ENCODE data around the gene DDX43. TPM values are rescaled to one million over a fixed set of nuclear protein-coding genes. Genes with fewer than 3 reads are reported as not detected.

The DDX43 gene
- total RNA-seq, 1 experiment from 2014 or later, result not detected

DNA sequence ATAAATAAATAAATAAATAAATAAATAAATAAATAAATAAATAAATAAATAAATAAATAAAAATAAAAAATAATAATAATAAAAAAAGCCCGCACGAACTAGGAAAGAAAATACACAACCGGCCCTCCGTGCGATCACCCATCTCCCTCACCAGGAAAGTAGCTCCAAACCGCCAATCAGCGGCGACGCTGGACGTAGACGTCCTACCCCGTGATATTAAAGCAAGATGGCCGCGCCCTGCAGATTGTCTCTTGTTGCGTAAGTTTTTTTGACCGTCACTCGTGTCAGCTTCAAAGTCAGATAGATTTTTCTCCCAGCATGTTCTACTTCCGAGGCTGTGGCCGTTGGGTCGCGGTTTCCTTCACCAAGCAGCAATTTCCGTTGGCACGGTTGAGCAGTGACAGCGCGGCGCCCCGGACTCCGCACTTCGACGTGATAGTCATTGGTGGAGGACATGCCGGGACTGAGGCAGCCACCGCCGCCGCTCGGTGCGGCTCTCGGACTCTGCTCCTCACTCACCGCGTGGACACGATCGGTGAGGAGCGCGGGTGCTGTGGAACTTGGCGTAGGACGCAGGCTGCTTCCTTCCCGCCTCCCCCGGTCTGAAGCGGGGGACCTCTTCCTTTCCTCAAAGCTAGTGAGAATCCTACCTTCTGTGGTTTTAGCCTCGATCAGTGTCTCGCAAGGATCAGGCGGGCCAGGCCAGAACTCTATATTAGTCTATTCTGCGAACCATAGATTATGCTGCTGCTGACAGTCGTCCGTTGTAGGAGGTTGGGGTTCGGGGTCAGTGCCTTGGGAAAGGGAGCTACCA lies 67.1 kb downstream of the DDX43 start, which contains the start of gene MTO1:
TSS of gene MTO1 (plus strand) at position 201 of the 814 bp plus-strand sequence. CDS start at position 319, 118 bp downstream.
- no peaks in the 10 kb centered on the region for H3K9me2 ChIP-seq (ENCODE audit: insufficient read depth)
- H3K79me2 ChIP-seq (ENCODE audit: insufficient read depth, low read length), result peaks cover 50% of the 10 kb centered on the region
- peak; percentile 93 for ATAC-seq
- H4K20me1 ChIP-seq (ENCODE audit: insufficient read depth), result no peaks in the 10 kb centered on the region
- peak within 1 kb of the TSS; percentile 97 for H3K27ac ChIP-seq (ENCODE audit: low read depth, low read length)
- TSS peak; percentile 86 for BruUV-seq (replicated peaks)
- H3K27me3 ChIP-seq (ENCODE audit: insufficient read depth, low read length), result no peaks in the 10 kb centered on the region
- peak; percentile 84 for DNase-seq (ENCODE audit: low read depth, low spot score)
- RAD21 ChIA-PET (ENCODE audit: low non-redundant PET in 1 of 2, low total read pairs in 2 of 2, uncharacterized antibody in 2 of 2, unreplicated experiment in 2 of 2), result no interaction called here
- intact Hi-C loops (cut with micrococcal nuclease), result no loop called here
- peak within 1 kb of the TSS; percentile 70 for H2AFZ ChIP-seq (ENCODE audit: low read depth, low read length, poor library complexity, severe bottlenecking)
- H3K36me3 ChIP-seq (ENCODE audit: control insufficient read depth in 1 of 2, insufficient read depth in 2 of 2, low read length in 2 of 2), result peaks cover 2 to 11% of the 10 kb centered on the region in 2 experiments; a peak in 2 of 4 replicates
- POLR2A ChIA-PET, result interaction anchor here (0.6 to 2.0 kb wide), 15 partner anchors 9 to 252 kb away, joined by 3 to 10 read pairs (median 4); partner anchors contain the start of genes CGAS, EEF1A1 and SLC17A5
- peaks cover 0 to 10% of the 10 kb centered on the region in 2 experiments; a peak in 1 of 4 replicates for H3K4me1 ChIP-seq (ENCODE audit: control insufficient read depth in 1 of 2, insufficient read depth in 2 of 2, low read length in 2 of 2)
- no peak for TF ChIP-seq CTCF (IDR thresholded peaks at IDR 0.05 in 2 of 3, conservative IDR thresholded peaks at IDR 0.05 in 1 of 3; ENCODE audit: borderline replicate concordance in 1 of 3, insufficient read depth in 1 of 3, low read depth in 2 of 3, low read length in 2 of 3)
- TF ChIP-seq SIN3A (IDR thresholded peaks at IDR 0.05; ENCODE audit: low read depth), result peak; percentile 82
- TF ChIP-seq SP1 (IDR thresholded peaks at IDR 0.05; ENCODE audit: low read depth), result peak; percentile 33; the same call in 1 of the 2 replicates
- TF ChIP-seq FOSL1 (IDR thresholded peaks at IDR 0.05; ENCODE audit: low read depth), result no peak
- TF ChIP-seq MAX (IDR thresholded peaks at IDR 0.05), result peak; percentile 86
- peak; percentile 95 for TF ChIP-seq POLR2AphosphoS5 (IDR thresholded peaks at IDR 0.05; ENCODE audit: low read depth, low read length)
- TF ChIP-seq POLR2A (IDR thresholded peaks at IDR 0.05; ENCODE audit: borderline replicate concordance, extremely low read depth, insufficient read depth, insufficient read length), result peak; percentile 75
- TF ChIP-seq CEBPB (IDR thresholded peaks at IDR 0.05; ENCODE audit: low read depth), result peak; percentile 94
- no peak for TF ChIP-seq ELF1 (IDR thresholded peaks at IDR 0.05; ENCODE audit: borderline replicate concordance, low read depth)
- TF ChIP-seq YY1 (IDR thresholded peaks at IDR 0.05; ENCODE audit: extremely low read depth, insufficient replicate concordance, low read depth, low read length), result peak; percentile 97
- peak within 1 kb of the TSS; percentile 92 for H3K9ac ChIP-seq (ENCODE audit: low read length)
- no peaks in the 10 kb centered on the region for H3K9me3 ChIP-seq (ENCODE audit: control insufficient read depth in 1 of 2, insufficient read depth in 1 of 2, low read depth in 1 of 2, low read length in 2 of 2)
- peak within 1 kb of the TSS; percentile 83 to 98 for H3K4me3 ChIP-seq (replicated peaks in 1 of 2; ENCODE audit: low read depth in 1 of 2, low read length in 2 of 2)
- CTCF ChIA-PET, result interaction anchor here (0.7 to 1.7 kb wide), 4 partner anchors 30 to 192 kb away, joined by 3 to 8 read pairs (median 3); no protein-coding TSS in a partner anchor
- peak within 1 kb of the TSS; percentile 92 for H3K4me2 ChIP-seq (ENCODE audit: low read length)

Other genes with a start within 250 kb of the DDX43 start
- gene KHDC1L, start 169.3 kb upstream of the DDX43 start, total RNA-seq (2021; ENCODE audit: unreplicated experiment), result 5.4 TPM
- gene KHDC1, start 131.6 kb upstream of the DDX43 start, total RNA-seq (2021; ENCODE audit: unreplicated experiment), result 9.1 TPM
- not detected for gene DPPA5, start 40.6 kb upstream of the DDX43 start, total RNA-seq (2021; ENCODE audit: unreplicated experiment)
- gene KHDC3L, start 32.2 kb upstream of the DDX43 start, total RNA-seq (2021; ENCODE audit: unreplicated experiment), result not detected
- gene OOEP, start 24.9 kb upstream of the DDX43 start, total RNA-seq (2021; ENCODE audit: unreplicated experiment), result not detected
- 0.27 TPM for gene CGAS, start 57.5 kb downstream of the DDX43 start, total RNA-seq (2021; ENCODE audit: unreplicated experiment)
- gene MTO1, start 66.9 kb downstream of the DDX43 start, total RNA-seq (2021; ENCODE audit: unreplicated experiment), result 40.1 TPM
- 12,560 TPM for gene EEF1A1, start 126.2 kb downstream of the DDX43 start, total RNA-seq (2021; ENCODE audit: unreplicated experiment)